ENCODE data around the gene ZNF474. TPM values are rescaled to one million over a fixed set of nuclear protein-coding genes. Genes with fewer than 3 reads are reported as not detected.

Gene ZNF474
- total RNA-seq, 1 experiment from 2014 or later: not detected

- no peaks in the 10 kb centered on the region for H3K36me3 ChIP-seq (ENCODE audit: insufficient read depth, low read length, poor library complexity, severe bottlenecking)
- no peak overlapping the region for H3K27ac ChIP-seq (ENCODE audit: low read depth, low read length, poor library complexity, severe bottlenecking)
- H3K27me3 ChIP-seq (replicated peaks; ENCODE audit: insufficient read depth, low read depth, low read length, poor library complexity): no peaks in the 10 kb centered on the region
- no peak overlapping the region for H3K4me3 ChIP-seq (ENCODE audit: low read depth, low read length, poor library complexity, severe bottlenecking)
- DNase-seq (ENCODE audit: low spot score): no peak
- ChIA-PET CTCF (no interaction called here), POLR2A (ENCODE audit: low non-redundant PET) (no interaction called here)
- H3K9me3 ChIP-seq (ENCODE audit: low read depth, low read length, poor library complexity, severe bottlenecking): no peaks in the 10 kb centered on the region
- intact Hi-C loops (cut with micrococcal nuclease; ENCODE audit: unreplicated experiment): no loop called here
- BruUV-seq (replicated peaks): no TSS peak
- no peaks in the 10 kb centered on the region for H3K4me1 ChIP-seq (ENCODE audit: insufficient read depth, low read length, poor library complexity, severe bottlenecking)
- no peak for TF ChIP-seq EZH2 (IDR thresholded peaks at IDR 0.05; ENCODE audit: borderline replicate concordance, low read depth, low read length, poor library complexity, severe bottlenecking)
- TF ChIP-seq CTCF (conservative IDR thresholded peaks at IDR 0.05; ENCODE audit: low read depth, low read length): no peak
Observed at GRCh38 chr5:122130152-122130551, 806 bp downstream of the ZNF474 start.

GRCh38 chr5:122137702-122138101, 8.4 kb downstream of the ZNF474 start:
- H3K4me3 ChIP-seq (ENCODE audit: low read depth, low read length, poor library complexity, severe bottlenecking): no peak overlapping the region
- no peaks in the 10 kb centered on the region for H3K27me3 ChIP-seq (replicated peaks; ENCODE audit: insufficient read depth, low read depth, low read length, poor library complexity)
- TF ChIP-seq CTCF (conservative IDR thresholded peaks at IDR 0.05; ENCODE audit: low read depth, low read length): no peak
- no peak for TF ChIP-seq EZH2 (IDR thresholded peaks at IDR 0.05; ENCODE audit: borderline replicate concordance, low read depth, low read length, poor library complexity, severe bottlenecking)
- no peak for DNase-seq (ENCODE audit: low spot score)
- no TSS peak for BruUV-seq (replicated peaks)
- intact Hi-C loops (cut with micrococcal nuclease; ENCODE audit: unreplicated experiment): no loop called here
- H3K36me3 ChIP-seq (ENCODE audit: insufficient read depth, low read length, poor library complexity, severe bottlenecking): no peaks in the 10 kb centered on the region
- H3K9me3 ChIP-seq (ENCODE audit: low read depth, low read length, poor library complexity, severe bottlenecking): no peaks in the 10 kb centered on the region
- CTCF ChIA-PET: no interaction called here
- no peak overlapping the region for H3K27ac ChIP-seq (ENCODE audit: low read depth, low read length, poor library complexity, severe bottlenecking)
- no peaks in the 10 kb centered on the region for H3K4me1 ChIP-seq (ENCODE audit: insufficient read depth, low read length, poor library complexity, severe bottlenecking)
- POLR2A ChIA-PET (ENCODE audit: low non-redundant PET): no interaction called here

GRCh38 chr5:122138356-122138755, 9.0 kb downstream of the ZNF474 start:
- H3K27ac ChIP-seq (ENCODE audit: low read depth, low read length, poor library complexity, severe bottlenecking): no peak overlapping the region
- ChIA-PET POLR2A (ENCODE audit: low non-redundant PET) (no interaction called here), CTCF (no interaction called here)
- H3K4me1 ChIP-seq (ENCODE audit: insufficient read depth, low read length, poor library complexity, severe bottlenecking): no peaks in the 10 kb centered on the region
- intact Hi-C loops (cut with micrococcal nuclease; ENCODE audit: unreplicated experiment): no loop called here
- no peaks in the 10 kb centered on the region for H3K9me3 ChIP-seq (ENCODE audit: low read depth, low read length, poor library complexity, severe bottlenecking)
- BruUV-seq (replicated peaks): no TSS peak
- no peak for DNase-seq (ENCODE audit: low spot score)
- TF ChIP-seq CTCF (conservative IDR thresholded peaks at IDR 0.05; ENCODE audit: low read depth, low read length) (no peak), EZH2 (IDR thresholded peaks at IDR 0.05; ENCODE audit: borderline replicate concordance, low read depth, low read length, poor library complexity, severe bottlenecking) (no peak)
- no peak overlapping the region for H3K4me3 ChIP-seq (ENCODE audit: low read depth, low read length, poor library complexity, severe bottlenecking)
- no peaks in the 10 kb centered on the region for H3K27me3 ChIP-seq (replicated peaks; ENCODE audit: insufficient read depth, low read depth, low read length, poor library complexity)
- no peaks in the 10 kb centered on the region for H3K36me3 ChIP-seq (ENCODE audit: insufficient read depth, low read length, poor library complexity, severe bottlenecking)

Data from A673 (cell line).